Naive thymus-derived CD4-positive, alpha-beta T cell (primary cell): Measurements from ENCODE around the gene PHTF1. TPM values are rescaled to one million over a fixed set of nuclear protein-coding genes. Genes with fewer than 3 reads are reported as not detected.
A peak's percentile ranks its signal among the peaks of the same experiment; 100 is the strongest.

Experiments used
- ATAC-seq: fragments of 150-1000 bp; cut with Tn5 transposase; 2 replicates; pipeline ENCODE4 v1.10.0; 2021; ENCODE audit warnings: mild to moderate bottlenecking, moderate library complexity
- CTCF ChIA-PET: fragments of 350-600 bp; sonication (Branson Sonifier 250); formaldehyde crosslinking; loops from one replicate; lab custom pipeline; 2021; ENCODE audit warnings: antibody characterized with exemption; lab: Charles Lee
- POLR2A ChIA-PET: fragments of 350-600 bp; sonication (Branson Sonifier 250); formaldehyde crosslinking; loops from one replicate; lab custom pipeline; 2021; ENCODE audit warnings: antibody characterized with exemption, inconsistent platforms; lab: Charles Lee
- DNase-seq, 9 donors: peaks; one replicate each; pipeline versions ENCODE4 v3.0.0 to v3.0.0-alpha.2; 2020 to 2022; ENCODE audit warnings: mixed read lengths in 1 of 9
- H3K27ac ChIP-seq: one replicate; pipeline ENCODE4 v1.7.0; 2013; ENCODE audit warnings: mild to moderate bottlenecking, low read depth, low read length, moderate library complexity
- H3K27me3 ChIP-seq, 2 donors: one replicate each; pipeline ENCODE4 v1.7.0; 2013; ENCODE audit warnings: low read length in 2 of 2, mild to moderate bottlenecking in 2 of 2, moderate library complexity in 2 of 2; ENCODE audit not compliant: control insufficient read depth in 2 of 2, insufficient read depth in 2 of 2
- H3K36me3 ChIP-seq, 3 experiments: 1 replicate in 2 of 3; 2 replicates in 1 of 3; pipeline ENCODE4 v1.7.0; 2013; ENCODE audit warnings: low read length in 3 of 3, mild to moderate bottlenecking in 3 of 3, moderate library complexity in 1 of 3; ENCODE audit not compliant: insufficient read depth in 3 of 3, control insufficient read depth in 2 of 3
- H3K4me1 ChIP-seq, 2 donors: one replicate each; pipeline ENCODE4 v1.7.0; 2013; ENCODE audit warnings: low read length in 2 of 2, mild to moderate bottlenecking in 2 of 2, moderate library complexity in 1 of 2; ENCODE audit not compliant: control insufficient read depth in 2 of 2, insufficient read depth in 2 of 2
- H3K4me3 ChIP-seq: 2 replicates; pipeline ENCODE4 v1.7.0; 2013; ENCODE audit warnings: mild to moderate bottlenecking, low read length
- H3K9me3 ChIP-seq, 3 experiments: 1 replicate in 2 of 3; 2 replicates in 1 of 3; pipeline ENCODE4 v1.7.0; 2013; ENCODE audit warnings: low read length in 3 of 3; ENCODE audit not compliant: control insufficient read depth in 2 of 3
- H3K27ac Mint-ChIP-seq, 9 donors: one replicate each; pipeline ENCODE4 v1.8.0; 2020 to 2022; ENCODE audit warnings: mixed read lengths in 9 of 9, mild to moderate bottlenecking in 8 of 9, moderate library complexity in 5 of 9, inconsistent platforms in 2 of 9
- H3K27me3 Mint-ChIP-seq, 5 donors: one replicate each; pipeline ENCODE4 v1.8.0; 2021 to 2022; ENCODE audit warnings: mixed read lengths in 5 of 5, mild to moderate bottlenecking in 1 of 5
- H3K36me3 Mint-ChIP-seq, 5 donors: one replicate each; pipeline ENCODE4 v1.8.0; 2020 to 2022; ENCODE audit warnings: mixed read lengths in 5 of 5, mild to moderate bottlenecking in 3 of 5, inconsistent platforms in 1 of 5
- H3K4me1 Mint-ChIP-seq, 7 donors: one replicate each; pipeline ENCODE4 v1.8.0; 2020 to 2022; ENCODE audit warnings: mixed read lengths in 7 of 7, mild to moderate bottlenecking in 3 of 7, inconsistent platforms in 1 of 7
- H3K4me3 Mint-ChIP-seq, 10 donors: one replicate each; pipeline ENCODE4 v1.8.0; 2020 to 2022; ENCODE audit warnings: mild to moderate bottlenecking in 10 of 10, mixed read lengths in 10 of 10, moderate library complexity in 6 of 10, inconsistent platforms in 2 of 10
- H3K9me3 Mint-ChIP-seq, 11 donors: one replicate each; pipeline ENCODE4 v1.8.0; 2020 to 2022; ENCODE audit warnings: mixed read lengths in 11 of 11, mild to moderate bottlenecking in 4 of 11, inconsistent platforms in 1 of 11, moderate library complexity in 1 of 11
- intact Hi-C, 2 donors: fragments of 100-400 bp; cut with micrococcal nuclease; formaldehyde crosslinking; loops; one replicate each; pipeline ENCODE4 v1.15.1; 2023
- polyA plus RNA-seq, 2 donors: library from polyadenylated mRNA; unstranded; fragments of 300-500 nt; fragmentation: Illumina TruSeq; gene quantifications; one replicate each; pipeline ENCODE4 v1.2.3, GENCODE V29; 2021
- total RNA-seq, 6 experiments: library from RNA in 5 of 6; stranded (reverse) in 5 of 6; gene quantifications; 1 replicate in 5 of 6; 2 replicates in 1 of 6; pipeline ENCODE4 v1.2.3 and lab custom pipeline; 2021 to 2026

The PHTF1 gene
- total and polyA plus RNA-seq, 7 experiments from 2014 or later: 1.4 to 21.0 (median 2.5) TPM

GRCh38 chr1:113663165-113663951 lies 95.9 kb downstream of the PHTF1 start:
- peak; percentile 34 for ATAC-seq
- no peaks in the 10 kb centered on the region for H3K9me3 Mint-ChIP-seq
- no peak overlapping the region for H3K4me3 Mint-ChIP-seq
- H3K27me3 Mint-ChIP-seq: no peaks in the 10 kb centered on the region
- Histone ChIP-seq H3K4me1 (no peaks in the 10 kb centered on the region), H3K9me3 (no peaks in the 10 kb centered on the region), H3K27ac (no peak overlapping the region), H3K27me3 (no peaks in the 10 kb centered on the region), H3K4me3 (no peak overlapping the region), H3K36me3 (no peaks in the 10 kb centered on the region)
- DNase-seq: no peak
- peaks cover 2 to 24% (median 6%) of the 10 kb centered on the region in 5 donors for H3K36me3 Mint-ChIP-seq
- H3K27ac Mint-ChIP-seq: no peak overlapping the region
- peaks cover 0 to 2% (median 0%) of the 10 kb centered on the region in 7 donors for H3K4me1 Mint-ChIP-seq
- CTCF ChIA-PET: no interaction called here
- intact Hi-C loops: no loop called here
- POLR2A ChIA-PET: no interaction called here

GRCh38 chr1:113662101-113662500 lies 97.2 kb downstream of the PHTF1 start:
- ATAC-seq (no peak), DNase-seq (no peak)
- intact Hi-C loops: no loop called here
- Mint-ChIP-seq H3K4me1 (no peaks in the 10 kb centered on the region), H3K9me3 (no peaks in the 10 kb centered on the region), H3K4me3 (no peak overlapping the region), H3K27ac (peak overlapping the region in 1 of 9 donors; percentile 2), H3K27me3 (no peaks in the 10 kb centered on the region), H3K36me3 (peaks cover 2 to 20% (median 6%) of the 10 kb centered on the region in 5 donors)
- CTCF ChIA-PET: no interaction called here
- Histone ChIP-seq H3K36me3 (no peaks in the 10 kb centered on the region), H3K27ac (no peak overlapping the region), H3K4me1 (no peaks in the 10 kb centered on the region), H3K27me3 (no peaks in the 10 kb centered on the region), H3K4me3 (no peak overlapping the region), H3K9me3 (no peaks in the 10 kb centered on the region)
- POLR2A ChIA-PET: no interaction called here

- POLR2A ChIA-PET: no interaction called here
- Mint-ChIP-seq H3K27me3 (no peaks in the 10 kb centered on the region), H3K9me3 (no peaks in the 10 kb centered on the region), H3K4me1 (no peaks in the 10 kb centered on the region), H3K4me3 (no peak overlapping the region), H3K27ac (no peak overlapping the region), H3K36me3 (peaks cover 0 to 12% (median 0%) of the 10 kb centered on the region in 5 donors)
- intact Hi-C loops: no loop called here
- CTCF ChIA-PET: no interaction called here
- Histone ChIP-seq H3K36me3 (no peaks in the 10 kb centered on the region), H3K4me1 (no peaks in the 10 kb centered on the region), H3K27me3 (no peaks in the 10 kb centered on the region), H3K4me3 (no peak overlapping the region), H3K9me3 (no peaks in the 10 kb centered on the region), H3K27ac (no peak overlapping the region)
- ATAC-seq (no peak), DNase-seq (no peak)
These were observed 99.2 kb downstream of the PHTF1 start for GRCh38 chr1:113660088-113660487.

DNA sequence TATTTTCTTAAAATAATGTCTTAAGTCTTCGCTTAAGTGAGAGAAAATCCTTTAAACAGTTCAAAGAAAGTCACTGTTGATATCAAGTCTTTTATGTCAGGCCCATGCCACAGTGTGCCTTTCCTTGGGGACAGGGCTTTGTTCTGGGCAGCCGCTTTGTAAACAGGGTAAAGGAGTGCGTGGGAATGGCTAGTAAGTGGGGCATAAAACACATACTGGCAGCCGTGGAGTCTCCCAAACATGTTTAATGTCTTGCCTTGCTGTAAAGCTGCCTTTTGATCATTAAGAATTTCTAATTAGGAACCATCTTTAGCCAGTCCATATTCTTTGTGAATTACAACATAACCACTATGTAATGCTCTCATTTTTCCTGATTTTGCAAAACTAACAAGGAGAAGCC lies 99.7 kb downstream of the PHTF1 start:
- no peak overlapping the region for H3K4me3 ChIP-seq
- ChIA-PET POLR2A (no interaction called here), CTCF (no interaction called here)
- H3K27me3 ChIP-seq: no peaks in the 10 kb centered on the region
- Mint-ChIP-seq H3K9me3 (no peaks in the 10 kb centered on the region), H3K4me3 (no peak overlapping the region), H3K36me3 (peaks cover 0 to 12% (median 4%) of the 10 kb centered on the region in 5 donors), H3K4me1 (no peaks in the 10 kb centered on the region), H3K27me3 (no peaks in the 10 kb centered on the region), H3K27ac (no peak overlapping the region)
- ATAC-seq (no peak), DNase-seq (no peak)
- no peaks in the 10 kb centered on the region for H3K9me3 ChIP-seq
- no peak overlapping the region for H3K27ac ChIP-seq
- H3K4me1 ChIP-seq: no peaks in the 10 kb centered on the region
- intact Hi-C loops: no loop called here
- no peaks in the 10 kb centered on the region for H3K36me3 ChIP-seq

DNA sequence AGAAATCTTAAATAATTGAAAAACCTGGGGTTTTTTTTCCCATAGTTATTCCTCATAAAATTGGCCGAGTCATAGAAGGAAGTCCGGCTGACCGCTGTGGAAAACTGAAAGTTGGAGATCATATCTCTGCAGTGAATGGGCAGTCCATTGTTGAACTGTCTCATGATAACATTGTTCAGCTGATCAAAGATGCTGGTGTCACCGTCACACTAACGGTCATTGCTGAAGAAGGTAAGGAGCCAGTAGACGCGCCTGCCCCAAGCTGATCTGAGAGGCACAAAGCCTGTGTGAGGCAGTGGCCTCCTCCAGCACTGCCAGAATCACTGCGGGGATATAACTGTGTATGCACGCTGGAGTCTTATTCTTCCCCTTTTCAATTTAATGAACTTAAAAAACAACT lies 100.3 kb downstream of the PHTF1 start:
- Mint-ChIP-seq H3K27me3 (no peaks in the 10 kb centered on the region), H3K36me3 (peaks cover 0 to 13% (median 4%) of the 10 kb centered on the region in 5 donors), H3K4me3 (no peak overlapping the region), H3K27ac (no peak overlapping the region), H3K9me3 (no peaks in the 10 kb centered on the region), H3K4me1 (no peaks in the 10 kb centered on the region)
- Histone ChIP-seq H3K9me3 (no peaks in the 10 kb centered on the region), H3K27me3 (no peaks in the 10 kb centered on the region), H3K4me1 (no peaks in the 10 kb centered on the region), H3K27ac (no peak overlapping the region), H3K36me3 (no peaks in the 10 kb centered on the region), H3K4me3 (no peak overlapping the region)
- intact Hi-C loops: no loop called here
- POLR2A ChIA-PET: no interaction called here
- DNase-seq (no peak), ATAC-seq (no peak)
- CTCF ChIA-PET: no interaction called here

GRCh38 chr1:113657556-113658063 lies 101.7 kb downstream of the PHTF1 start:
- peaks cover 0 to 17% (median 4%) of the 10 kb centered on the region in 5 donors for H3K36me3 Mint-ChIP-seq
- ATAC-seq (no peak), DNase-seq (no peak)
- Histone ChIP-seq H3K36me3 (no peaks in the 10 kb centered on the region), H3K27ac (no peak overlapping the region), H3K9me3 (no peaks in the 10 kb centered on the region), H3K27me3 (no peaks in the 10 kb centered on the region), H3K4me1 (no peaks in the 10 kb centered on the region), H3K4me3 (no peak overlapping the region)
- H3K9me3 Mint-ChIP-seq: no peaks in the 10 kb centered on the region
- H3K27me3 Mint-ChIP-seq: no peaks in the 10 kb centered on the region
- intact Hi-C loops: no loop called here
- POLR2A ChIA-PET: interaction anchor here (0.7 kb wide), 1 partner anchor 193 kb away, joined by 3 read pairs; no protein-coding TSS in a partner anchor
- H3K4me3 Mint-ChIP-seq: no peak overlapping the region
- CTCF ChIA-PET: no interaction called here
- no peak overlapping the region for H3K27ac Mint-ChIP-seq
- no peaks in the 10 kb centered on the region for H3K4me1 Mint-ChIP-seq

DNA sequence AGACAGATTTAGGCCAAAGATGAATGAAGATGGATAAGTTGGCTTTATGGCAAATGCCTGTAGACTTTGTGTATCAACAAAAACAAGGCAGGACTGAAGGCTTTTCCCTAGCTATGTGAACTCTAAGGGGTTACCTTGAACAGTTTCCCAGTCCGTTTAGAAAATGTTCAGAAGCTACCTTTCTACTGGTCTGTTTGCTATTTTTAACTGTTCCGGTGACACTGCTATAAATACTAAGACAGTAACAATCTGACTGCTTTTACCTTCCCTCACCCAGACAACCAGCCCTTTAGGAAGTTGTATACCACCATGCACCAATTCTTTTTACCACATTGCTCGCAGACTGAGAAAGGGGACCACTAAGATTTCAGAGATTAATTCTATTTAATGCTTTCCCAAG lies 102.2 kb downstream of the PHTF1 start:
- intact Hi-C loops: no loop called here

More for the DNA sequence above, 102.2 kb downstream of the PHTF1 start:
- H3K27me3 Mint-ChIP-seq: no peaks in the 10 kb centered on the region
- H3K9me3 ChIP-seq: no peaks in the 10 kb centered on the region
- H3K4me1 Mint-ChIP-seq: no peaks in the 10 kb centered on the region
- H3K27ac ChIP-seq: no peak overlapping the region
- ChIA-PET CTCF (no interaction called here), POLR2A (no interaction called here)
- H3K27me3 ChIP-seq: no peaks in the 10 kb centered on the region
- peaks cover 0 to 19% (median 4%) of the 10 kb centered on the region in 5 donors for H3K36me3 Mint-ChIP-seq
- ATAC-seq (no peak), DNase-seq (no peak)
- no peaks in the 10 kb centered on the region for H3K4me1 ChIP-seq
- no peaks in the 10 kb centered on the region for H3K9me3 Mint-ChIP-seq
- H3K4me3 ChIP-seq: no peak overlapping the region
- no peak overlapping the region for H3K27ac Mint-ChIP-seq
- no peak overlapping the region for H3K4me3 Mint-ChIP-seq
- H3K36me3 ChIP-seq: no peaks in the 10 kb centered on the region
